Fibroblast of mammary gland (primary cell): ENCODE data around the gene NAPG.
"Not testable (repeated sequence)": the region's sequence is repeated elsewhere in the genome, so short reads cannot be mapped to it uniquely, and the experiment has no call there.

Experiments
- DNase-seq: peaks from one replicate; pipeline ENCODE4 v3.0.0-alpha.2; 2010; ENCODE audit warnings: low read depth
- H3K4me3 ChIP-seq: 2 replicates; pipeline ENCODE4 v1.5.1; 2011; ENCODE audit warnings: low read depth, mild to moderate bottlenecking, low read length, moderate library complexity; ENCODE audit not compliant: control insufficient read depth
- CTCF ChIP-seq: conservative IDR thresholded peaks from 2 replicates; pipeline ENCODE4 v1.5.1; 2011; ENCODE audit warnings: low read depth, low read length, inconsistent platforms; ENCODE audit not compliant: control insufficient read depth, insufficient read depth

Gene NAPG

GRCh38 chr18:10579079-10579867 is 53.4 kb downstream of the NAPG start:
- TF ChIP-seq CTCF = no peak
- DNase-seq = peak; percentile 30
- no peak overlapping the region for H3K4me3 ChIP-seq

GRCh38 chr18:10580215-10580614 is 54.4 kb downstream of the NAPG start:
- DNase-seq = no peak
- no peak for TF ChIP-seq CTCF
- H3K4me3 ChIP-seq = no peak overlapping the region

- no peak for TF ChIP-seq CTCF
- no peak overlapping the region for H3K4me3 ChIP-seq
- no peak for DNase-seq
Observed at GRCh38 chr18:10585260-10585659, 59.4 kb downstream of the NAPG start.

GRCh38 chr18:10588975-10589374 is 63.1 kb downstream of the NAPG start:
- no peak overlapping the region for H3K4me3 ChIP-seq
- TF ChIP-seq CTCF = no peak
- peak; percentile 2 for DNase-seq

- no peak for DNase-seq
- no peak overlapping the region for H3K4me3 ChIP-seq
- TF ChIP-seq CTCF = no peak
Observed at GRCh38 chr18:10590412-10590811, 64.6 kb downstream of the NAPG start.

GRCh38 chr18:10591896-10592295 is 66.1 kb downstream of the NAPG start:
- DNase-seq = no peak
- H3K4me3 ChIP-seq = no peak overlapping the region
- TF ChIP-seq CTCF = no peak

- not testable (repeated sequence) for H3K4me3 ChIP-seq, DNase-seq
Observed at GRCh38 chr18:10593366-10594022, 67.7 kb downstream of the NAPG start.

- not testable (repeated sequence) for DNase-seq, H3K4me3 ChIP-seq
Observed at GRCh38 chr18:10595917-10596316, 70.1 kb downstream of the NAPG start.

GRCh38 chr18:10597695-10598094 is 71.9 kb downstream of the NAPG start:
- DNase-seq, H3K4me3 ChIP-seq: not testable (repeated sequence)

GRCh38 chr18:10600701-10601100 is 74.9 kb downstream of the NAPG start:
- DNase-seq = not testable (repeated sequence)

More at GRCh38 chr18:10600701-10601100, 74.9 kb downstream of the NAPG start:
- not testable (repeated sequence) for H3K4me3 ChIP-seq
